HEK293 (cell line): Measurements from ENCODE around the gene NFAT5.
"Not testable (repeated sequence)": the region's sequence is repeated elsewhere in the genome, so short reads cannot be mapped to it uniquely, and the experiment has no call there.

Experiments
- CTCF ChIA-PET: fragments of 350-600 bp; formaldehyde crosslinking; extraction: SDS; loops from one replicate; lab custom pipeline; 2021; ENCODE audit warnings: antibody characterized with exemption; lab: Yijun Ruan, JAX
- POLR2A ChIA-PET: fragments of 300-600 bp; formaldehyde crosslinking; extraction: SDS; loops from one replicate; lab custom pipeline; 2020; ENCODE audit warnings: antibody characterized with exemption, inconsistent platforms; lab: Yijun Ruan, JAX
- H3K27ac ChIP-seq: fragments of 200-500 bp; sonication (Bioruptor generic); 2 replicates; pipeline ENCODE4 v1.5.1; 2014; ENCODE audit warnings: low read depth, low read length, control low read depth, inconsistent platforms; ENCODE audit errors: extremely low read depth
- H3K36me3 ChIP-seq, 2 experiments: fragments of 200-500 bp in 1 of 2; sonication (Bioruptor generic) in 1 of 2; 1 replicate in 1 of 2; 2 replicates in 1 of 2; pipeline ENCODE4 v1.5.1; 2014 to 2017; ENCODE audit warnings: inconsistent platforms in 2 of 2, low read length in 2 of 2; ENCODE audit not compliant: control insufficient read depth in 2 of 2, insufficient read depth in 1 of 2
- H3K4me1 ChIP-seq: fragments of 200-500 bp; sonication (Bioruptor generic); 2 replicates; pipeline ENCODE4 v1.5.1; 2014; ENCODE audit warnings: mild to moderate bottlenecking, low read length, inconsistent platforms; ENCODE audit not compliant: control insufficient read depth, insufficient read depth
- H3K4me3 ChIP-seq: 2 replicates; pipeline ENCODE4 v1.5.1; 2011; ENCODE audit warnings: low read depth, mild to moderate bottlenecking, control low read depth, low read length, moderate library complexity
- H3K9me3 ChIP-seq: fragments of 200-500 bp; sonication (Bioruptor generic); 2 replicates; pipeline ENCODE4 v1.5.1; 2014; ENCODE audit warnings: low read depth, low read length, inconsistent platforms; ENCODE audit not compliant: control insufficient read depth, insufficient read depth
- BCL11B ChIP-seq: fragments of 450-650 bp; formaldehyde crosslinking; IDR thresholded peaks from 2 replicates; pipeline ENCODE4 v1.5.1; 2016; ENCODE audit warnings: low read depth, missing biosample characterization, missing genetic modification characterization
- HOXD13 ChIP-seq: sonication (generic); formaldehyde crosslinking; IDR thresholded peaks from 2 replicates; pipeline ENCODE4 v1.8.0; 2022; ENCODE audit warnings: missing genetic modification reagents, borderline replicate concordance
- KLF7 ChIP-seq: fragments of 450-650 bp; formaldehyde crosslinking; IDR thresholded peaks from 2 replicates; pipeline ENCODE4 v1.5.1; 2016; ENCODE audit warnings: missing biosample characterization, missing genetic modification characterization, borderline replicate concordance
- ZFP37 ChIP-seq: fragments of 450-650 bp; formaldehyde crosslinking; IDR thresholded peaks from 2 replicates; pipeline ENCODE4 v1.5.1; 2016; ENCODE audit warnings: missing biosample characterization, missing genetic modification characterization
- ZNF121 ChIP-seq: fragments of 450-650 bp; formaldehyde crosslinking; IDR thresholded peaks from 2 replicates; pipeline ENCODE4 v1.5.1; 2016; ENCODE audit warnings: missing biosample characterization, missing genetic modification characterization
- ZNF157 ChIP-seq: fragments of 450-650 bp; formaldehyde crosslinking; IDR thresholded peaks from 2 replicates; pipeline ENCODE4 v1.5.1; 2016; ENCODE audit warnings: missing biosample characterization, missing genetic modification characterization
- ZNF2 ChIP-seq: fragments of 450-650 bp; formaldehyde crosslinking; IDR thresholded peaks from 2 replicates; pipeline ENCODE4 v1.5.1; 2016; ENCODE audit warnings: missing biosample characterization, missing genetic modification characterization
- ZNF202 ChIP-seq: fragments of 450-650 bp; formaldehyde crosslinking; IDR thresholded peaks from 2 replicates; pipeline ENCODE4 v1.5.1; 2016; ENCODE audit warnings: missing biosample characterization, missing genetic modification characterization, borderline replicate concordance
- ZNF223 ChIP-seq: fragments of 450-650 bp; formaldehyde crosslinking; IDR thresholded peaks from 2 replicates; pipeline ENCODE4 v1.5.1; 2016; ENCODE audit warnings: missing biosample characterization, missing genetic modification characterization
- ZNF274 ChIP-seq, 2 experiments: fragments of 200-500 bp in 1 of 2; fragments of 450-650 bp in 1 of 2; sonication (Bioruptor generic) in 1 of 2; formaldehyde crosslinking in 1 of 2; IDR thresholded peaks; 2 replicates each; pipeline versions ENCODE4 v1.5.1 to v1.6.1; 2014 to 2016; ENCODE audit warnings: borderline replicate concordance in 1 of 2, inconsistent platforms in 1 of 2, low read length in 1 of 2, missing biosample characterization in 1 of 2, missing genetic modification characterization in 1 of 2
- ZNF311 ChIP-seq: fragments of 450-650 bp; formaldehyde crosslinking; IDR thresholded peaks from 2 replicates; pipeline ENCODE4 v1.5.1; 2017; ENCODE audit warnings: missing biosample characterization, missing genetic modification characterization, borderline replicate concordance
- ZNF391 ChIP-seq: fragments of 450-650 bp; formaldehyde crosslinking; IDR thresholded peaks from 2 replicates; pipeline ENCODE4 v1.5.1; 2016; ENCODE audit warnings: low read depth, missing biosample characterization, missing genetic modification characterization, borderline replicate concordance
- ZNF404 ChIP-seq: fragments of 450-650 bp; formaldehyde crosslinking; IDR thresholded peaks from 2 replicates; pipeline ENCODE4 v1.5.1; 2017; ENCODE audit warnings: missing biosample characterization, missing genetic modification characterization
- ZNF677 ChIP-seq: fragments of 450-650 bp; IDR thresholded peaks from 2 replicates; pipeline ENCODE4 v1.5.0; 2018; ENCODE audit warnings: missing biosample characterization, mild to moderate bottlenecking, missing genetic modification characterization, moderate library complexity
- ZNF692 ChIP-seq: fragments of 450-650 bp; formaldehyde crosslinking; IDR thresholded peaks from 2 replicates; pipeline ENCODE4 v1.5.1; 2016; ENCODE audit warnings: missing biosample characterization, missing genetic modification characterization
- ZNF707 ChIP-seq: fragments of 450-650 bp; formaldehyde crosslinking; IDR thresholded peaks from 2 replicates; pipeline ENCODE4 v1.5.1; 2016; ENCODE audit warnings: missing biosample characterization, missing genetic modification characterization
- ZNF76 ChIP-seq: fragments of 450-650 bp; formaldehyde crosslinking; IDR thresholded peaks from 2 replicates; pipeline ENCODE4; 2016; ENCODE audit warnings: low read depth, missing biosample characterization, missing genetic modification characterization, borderline replicate concordance
- ZNF791 ChIP-seq: fragments of 450-650 bp; formaldehyde crosslinking; IDR thresholded peaks from 2 replicates; pipeline ENCODE4 v1.5.1; 2016; ENCODE audit warnings: missing biosample characterization, missing genetic modification characterization
- ZNF830 ChIP-seq: fragments of 450-650 bp; IDR thresholded peaks from 2 replicates; pipeline ENCODE4 v1.5.0; 2018; ENCODE audit warnings: missing biosample characterization, missing genetic modification characterization, low read depth, mild to moderate bottlenecking, moderate library complexity
- ZNF837 ChIP-seq: fragments of 450-650 bp; formaldehyde crosslinking; IDR thresholded peaks from 2 replicates; pipeline ENCODE4 v1.5.1; 2016; ENCODE audit warnings: missing biosample characterization, missing genetic modification characterization
- ZNF843 ChIP-seq: fragments of 450-650 bp; formaldehyde crosslinking; IDR thresholded peaks from 2 replicates; pipeline ENCODE4 v1.5.1; 2016; ENCODE audit warnings: missing biosample characterization, missing genetic modification characterization

The NFAT5 gene

DNA sequence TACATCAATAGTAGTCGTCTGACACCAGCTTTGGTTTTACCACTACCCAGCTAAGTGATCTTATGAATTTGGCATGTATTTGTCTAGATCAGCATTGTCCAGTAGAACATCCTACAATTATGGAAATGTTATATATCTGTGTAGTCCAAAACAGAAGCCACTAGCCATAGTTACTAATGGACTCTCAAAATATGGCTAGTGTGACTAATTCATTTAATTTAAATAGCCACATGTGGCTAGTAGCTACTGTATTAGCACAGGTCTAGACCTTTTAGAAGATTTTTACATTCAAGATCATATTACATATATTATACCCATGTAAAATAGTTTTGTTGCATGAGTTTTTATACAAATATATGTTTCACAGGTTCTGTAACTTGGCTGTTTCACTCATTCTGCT, 27.0 kb upstream of the NFAT5 start:
- ChIA-PET POLR2A (no interaction called here), CTCF (interaction anchor here (0.8 to 1.1 kb wide), 2 partner anchors 44 to 141 kb away, joined by 3 read pairs; no protein-coding TSS in a partner anchor)
- H3K36me3 ChIP-seq, result no peaks in the 10 kb centered on the region
- TF ChIP-seq ZNF707 (tag by site-specific recombination) (no peak), ZNF830 (tag by site-specific recombination) (no peak)
- TF ChIP-seq, all 188 proteins: peak for 0
- H3K27ac ChIP-seq, result no peak overlapping the region
- H3K4me1 ChIP-seq, result no peaks in the 10 kb centered on the region
- no peaks in the 10 kb centered on the region for H3K9me3 ChIP-seq
- H3K4me3 ChIP-seq, result no peak overlapping the region

DNA sequence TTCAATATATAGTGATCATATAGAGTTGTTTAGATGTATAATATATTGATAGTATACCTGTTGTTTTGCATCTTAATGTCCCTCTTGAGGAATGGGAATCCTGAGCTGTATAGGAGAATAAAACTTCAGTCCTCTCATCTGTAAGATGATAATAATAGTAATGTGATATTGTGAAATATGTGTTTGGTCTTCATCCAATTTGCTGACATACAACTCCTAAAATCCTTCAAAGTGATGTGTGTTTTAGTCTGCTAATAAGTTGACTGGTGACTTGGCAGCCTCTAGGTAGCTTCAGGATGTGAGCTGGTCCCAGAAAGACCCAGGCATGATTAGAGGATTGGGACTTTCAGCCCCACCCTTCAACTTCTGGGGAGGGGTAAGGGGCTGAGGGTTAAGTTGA, 22.8 kb upstream of the NFAT5 start:
- Histone ChIP-seq H3K36me3 (no peaks in the 10 kb centered on the region), H3K27ac (no peak overlapping the region), H3K4me1 (no peaks in the 10 kb centered on the region), H3K9me3 (no peaks in the 10 kb centered on the region), H3K4me3 (no peak overlapping the region)
- ChIA-PET CTCF (interaction anchor here (0.7 kb wide), 1 partner anchor 144 kb away, joined by 3 read pairs; no protein-coding TSS in a partner anchor), POLR2A (interaction anchor here (1.4 kb wide), 1 partner anchor 12 kb away, joined by 3 read pairs; no protein-coding TSS in a partner anchor)
- TF ChIP-seq KLF7 (tag by site-specific recombination) (no peak), ZNF2 (tag by site-specific recombination) (no peak), ZNF76 (tag by site-specific recombination) (no peak), HOXD13 (CRISPR knock-in tag) (no peak), ZNF202 (tag by site-specific recombination) (no peak), ZNF311 (tag by site-specific recombination) (no peak), BCL11B (tag by site-specific recombination) (no peak), ZNF391 (tag by site-specific recombination) (no peak), ZNF404 (tag by site-specific recombination) (no peak), ZNF791 (no peak), ZNF223 (no peak), ZNF677 (tag by site-specific recombination) (no peak), ZNF157 (no peak), ZNF274 (IDR thresholded peaks at IDR 0.05; ENCODE audit: low read length) (no peak), ZNF274 (tag by site-specific recombination; IDR thresholded peaks at IDR 0.05; ENCODE audit: borderline replicate concordance) (no peak), ZNF837 (tag by site-specific recombination) (no peak), ZFP37 (no peak), ZNF692 (no peak), ZNF843 (tag by site-specific recombination) (no peak)

- Histone ChIP-seq H3K9me3 (no peaks in the 10 kb centered on the region), H3K27ac (no peak overlapping the region), H3K4me1 (no peaks in the 10 kb centered on the region), H3K36me3 (no peaks in the 10 kb centered on the region), H3K4me3 (no peak overlapping the region)
- ChIA-PET POLR2A (no interaction called here), CTCF (interaction anchor here (0.6 kb wide), 1 partner anchor 157 kb away, joined by 4 read pairs; no protein-coding TSS in a partner anchor)
- TF ChIP-seq ZNF274 (IDR thresholded peaks at IDR 0.05; ENCODE audit: low read length) (no peak), ZNF274 (tag by site-specific recombination; IDR thresholded peaks at IDR 0.05; ENCODE audit: borderline replicate concordance) (no peak), ZNF121 (0 out of 2 replicates have a peak, but pooled peaks have one; percentile 37)
Measured at GRCh38 chr16:69544088-69544487, 21.7 kb upstream of the NFAT5 start.

- H3K4me1 ChIP-seq, H3K4me3 ChIP-seq, POLR2A ChIA-PET, H3K9me3 ChIP-seq, H3K36me3 ChIP-seq, H3K27ac ChIP-seq: not testable (repeated sequence)
- CTCF ChIA-PET, result interaction anchor here (0.6 kb wide), 1 partner anchor 99 kb away, joined by 4 read pairs; no protein-coding TSS in a partner anchor
Measured at GRCh38 chr16:69546663-69547062, 19.1 kb upstream of the NFAT5 start.
